Measurements from ENCODE around the gene DZIP1L. TPM values are rescaled to one million over a fixed set of nuclear protein-coding genes. Genes with fewer than 3 reads are reported as not detected.

Gene DZIP1L
- total RNA-seq, 1 experiment from 2014 or later: 10.4 TPM

- Mint-ChIP-seq H3K4me1 (peaks cover 2 to 4% of the 10 kb centered on the region in 2 experiments; a peak in 3 of 4 replicates), H3K27ac (no peak overlapping the region), H3K36me3 (ENCODE audit: insufficient read depth in 1 of 3, low read depth in 3 of 3) (no peaks in the 10 kb centered on the region), H3K4me3 (no peak overlapping the region), H3K9me3 (no peaks in the 10 kb centered on the region; a peak in 1 of 5 replicates), H3K27me3 (ENCODE audit: low read depth) (peaks cover 3% of the 10 kb centered on the region; the same call in 1 of the 2 replicates)
- no peaks in the 10 kb centered on the region for H3K9me3 ChIP-seq (ENCODE audit: control insufficient read depth, low read depth, low read length)
- H2BK20ac ChIP-seq (ENCODE audit: low read depth, low read length, poor library complexity, severe bottlenecking): no peak overlapping the region
- H4K20me1 ChIP-seq (ENCODE audit: control insufficient read depth, insufficient read depth, insufficient read length): no peaks in the 10 kb centered on the region
- H4K5ac ChIP-seq (ENCODE audit: insufficient read length, low read depth, low read length): no peak overlapping the region
- no peak overlapping the region for H2BK12ac ChIP-seq (ENCODE audit: insufficient read length, low read depth, low read length)
- no peak overlapping the region for H3K56ac ChIP-seq (ENCODE audit: insufficient read length, low read depth, low read length)
- no peaks in the 10 kb centered on the region for H3K79me2 ChIP-seq (ENCODE audit: insufficient read depth, low read length)
- no peak overlapping the region for H2BK120ac ChIP-seq (ENCODE audit: low read depth, low read length, poor library complexity, severe bottlenecking)
- H3K4me1 ChIP-seq (ENCODE audit: insufficient read depth, low read length): no peaks in the 10 kb centered on the region
- no peak overlapping the region for H2AK5ac ChIP-seq (ENCODE audit: insufficient read length, low read length)
- no peak overlapping the region for H2BK15ac ChIP-seq (ENCODE audit: low read depth, low read length)
- H4K8ac ChIP-seq (replicated peaks; ENCODE audit: insufficient read length, low read depth, low read length): no peak overlapping the region
- H3K27ac ChIP-seq (ENCODE audit: insufficient read length, low read depth, low read length): no peak overlapping the region
- H3K9ac ChIP-seq (ENCODE audit: extremely low read depth, insufficient read length, low read length): no peak overlapping the region
- no peak overlapping the region for H3K4ac ChIP-seq (ENCODE audit: low read depth, low read length)
- no peak overlapping the region for H4K91ac ChIP-seq (ENCODE audit: insufficient read length, low read depth, low read length)
- H3K27me3 ChIP-seq (ENCODE audit: insufficient read depth, low read length): no peaks in the 10 kb centered on the region
- H3K14ac ChIP-seq (ENCODE audit: insufficient read depth, low read length): no peak overlapping the region
- no peak overlapping the region for H3K4me2 ChIP-seq (ENCODE audit: insufficient read depth, insufficient read length, low read length)
- WGBS (ENCODE audit: extremely low coverage, insufficient read length, low lambda C conversion rate): no CpG with 5 or more reads among the region's 3 CpGs
- no peak for DNase-seq
- no peak for TF ChIP-seq CTCF (conservative IDR thresholded peaks at IDR 0.05)
- no peak overlapping the region for H3K18ac ChIP-seq (ENCODE audit: insufficient read length, low read depth, low read length)
- H2BK5ac ChIP-seq (ENCODE audit: insufficient read length, low read length): no peak overlapping the region
- H3K23ac ChIP-seq (ENCODE audit: insufficient read length, low read depth, low read length): no peak overlapping the region
- H2AFZ ChIP-seq (ENCODE audit: low read length): no peak overlapping the region
- H3K23me2 ChIP-seq (ENCODE audit: insufficient read length, low read depth, low read length, poor library complexity, severe bottlenecking): no peaks in the 10 kb centered on the region
- no peak overlapping the region for H3T11ph ChIP-seq (ENCODE audit: low read length)
- H3K79me1 ChIP-seq (ENCODE audit: insufficient read depth, low read depth, low read length, poor library complexity, severe bottlenecking): no peaks in the 10 kb centered on the region
Observed at GRCh38 chr3:138136201-138136600, 20.8 kb upstream of the DZIP1L start.
